HEK293T (cell line): ENCODE results near the gene CPT1B.

ENCODE experiments used
- BHLHE40 ChIP-seq: fragments of 450-650 bp; IDR thresholded peaks from 2 replicates; pipeline ENCODE4 v1.6.1; 2016; ENCODE audit warnings: mild to moderate bottlenecking, moderate library complexity, borderline replicate concordance
- FOXA1 ChIP-seq: fragments of 450-650 bp; IDR thresholded peaks from 2 replicates; pipeline ENCODE4 v1.6.1; 2016; ENCODE audit warnings: mild to moderate bottlenecking
- FOXK2 ChIP-seq: fragments of 450-650 bp; IDR thresholded peaks from 2 replicates; pipeline ENCODE4 v1.6.1; 2016; ENCODE audit warnings: mild to moderate bottlenecking
- SP1 ChIP-seq: fragments of 450-650 bp; IDR thresholded peaks from 2 replicates; pipeline ENCODE4 v1.6.1; 2017
- SUZ12 ChIP-seq: fragments of 450-650 bp; IDR thresholded peaks from 2 replicates; pipeline ENCODE4 v1.6.1; 2016; ENCODE audit warnings: mild to moderate bottlenecking

DNA sequence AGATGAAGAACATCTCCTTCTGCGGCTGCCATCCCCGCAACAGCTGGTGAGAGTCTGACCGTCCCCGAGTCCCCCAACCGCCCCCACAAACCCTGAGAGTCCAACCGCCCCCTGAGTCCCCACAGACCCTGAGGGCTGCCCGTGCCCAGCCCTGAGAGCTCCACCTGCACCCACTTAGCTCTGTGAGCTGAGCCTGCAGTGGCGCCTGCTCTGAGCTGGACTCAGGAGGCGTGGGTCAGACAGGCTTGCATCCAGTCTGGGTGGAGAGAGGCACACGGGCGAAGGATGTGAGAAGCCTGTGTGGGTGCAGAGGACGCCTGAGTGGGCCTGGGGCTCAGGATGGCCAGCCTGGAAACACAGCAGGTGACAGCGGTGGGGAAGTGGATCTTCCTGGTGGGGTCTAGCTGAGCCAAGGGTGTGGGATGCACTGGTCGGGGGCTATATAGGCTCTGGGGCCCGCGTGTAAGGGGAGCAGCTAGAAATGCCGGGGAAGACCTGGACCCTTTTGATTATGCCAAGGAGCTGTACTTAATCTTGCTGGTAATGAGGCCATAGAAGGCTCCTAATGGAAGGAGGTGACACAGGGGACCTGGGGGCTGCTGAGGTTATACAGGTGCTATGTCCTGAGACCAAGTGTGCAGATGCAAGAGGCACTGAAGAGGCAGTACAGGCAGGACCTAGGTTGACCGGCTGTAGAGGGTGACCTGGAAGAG lies 28.9 kb upstream of the CPT1B start:
- TF ChIP-seq FOXK2 (no peak), FOXA1 (no peak), BHLHE40 (no peak), SUZ12 (no peak), SP1 (no peak)
